Activated CD4-positive, alpha-beta T cell treated with anti-CD3 and anti-CD28 coated beads, Interleukin-2, amount 50 U/mL, for 1 hour (primary cell): Measurements from ENCODE around the gene OAF.
"Not testable (repeated sequence)": the region's sequence is repeated elsewhere in the genome, so short reads cannot be mapped to it uniquely, and the experiment has no call there.

ENCODE experiments used
- DNase-seq: peaks from one replicate; pipeline ENCODE4 v3.0.0-alpha.2; 2020

The OAF gene

GRCh38 chr11:120273956-120274355 is 63.1 kb downstream of the OAF start:
- DNase-seq = not testable (repeated sequence)

GRCh38 chr11:120279502-120279901 is 68.7 kb downstream of the OAF start:
- no peak for DNase-seq
